Measurements from ENCODE around the gene MRPL21. TPM values are rescaled to one million over a fixed set of nuclear protein-coding genes. Genes with fewer than 3 reads are reported as not detected.

Gene MRPL21
- total RNA-seq, 1 experiment from 2014 or later, result 82.3 TPM

- TF ChIP-seq MLX (CRISPR knock-in tag; IDR thresholded peaks at IDR 0.05) (no peak), CBFB (CRISPR knock-in tag; IDR thresholded peaks at IDR 0.05; ENCODE audit: low read depth) (no peak), ZBTB21 (CRISPR knock-in tag; IDR thresholded peaks at IDR 0.05; ENCODE audit: borderline replicate concordance) (no peak), NR1H2 (CRISPR knock-in tag; IDR thresholded peaks at IDR 0.05) (no peak), TEAD1 (CRISPR knock-in tag; IDR thresholded peaks at IDR 0.05) (no peak), USF1 (CRISPR knock-in tag; IDR thresholded peaks at IDR 0.05) (no peak), USF2 (CRISPR knock-in tag; IDR thresholded peaks at IDR 0.05) (no peak), RORB (CRISPR knock-in tag; IDR thresholded peaks at IDR 0.05) (no peak), GTF2I (CRISPR knock-in tag; conservative IDR thresholded peaks at IDR 0.05) (no peak), ELF4 (CRISPR knock-in tag; IDR thresholded peaks at IDR 0.05; ENCODE audit: low read depth) (no peak)
These were observed 22.3 kb downstream of the MRPL21 start (continued) for GRCh38 chr11:68881320-68881719.

- Mint-ChIP-seq H3K4me3 (no peak overlapping the region), H3K4me1 (no peaks in the 10 kb centered on the region), H3K9me3 (peaks cover 4% of the 10 kb centered on the region; the same call in 1 of the 2 replicates), H3K36me3 (peaks cover 9% of the 10 kb centered on the region), H3K27ac (no peak overlapping the region), H3K27me3 (ENCODE audit: low read depth) (no peaks in the 10 kb centered on the region)
- no peak for DNase-seq (ENCODE audit: low spot score)
- ChIA-PET CTCF (interaction anchor here (5.6 kb wide), 1 partner anchor 9 kb away, joined by 19 read pairs; no protein-coding TSS in a partner anchor), POLR2A (no interaction called here)
- no peak for ATAC-seq
- no peak for TF ChIP-seq NFATC4 (CRISPR knock-in tag; IDR thresholded peaks at IDR 0.05)
- TF ChIP-seq SP1 (CRISPR knock-in tag; conservative IDR thresholded peaks at IDR 0.05), result no peak
- no peak for TF ChIP-seq GRHL2 (CRISPR knock-in tag; IDR thresholded peaks at IDR 0.05; ENCODE audit: insufficient replicate concordance, severe bottlenecking)
These were observed 22.8 kb downstream of the MRPL21 start for GRCh38 chr11:68880851-68881250.

GRCh38 chr11:68878022-68878421, 25.6 kb downstream of the MRPL21 start:
- Mint-ChIP-seq H3K4me3 (no peak overlapping the region), H3K9me3 (peaks cover 4% of the 10 kb centered on the region; the same call in 1 of the 2 replicates), H3K27me3 (ENCODE audit: low read depth) (no peaks in the 10 kb centered on the region), H3K4me1 (no peaks in the 10 kb centered on the region), H3K27ac (no peak overlapping the region), H3K36me3 (peaks cover 5% of the 10 kb centered on the region)
- no peak for ATAC-seq
- ChIA-PET POLR2A (no interaction called here), CTCF (interaction anchor here (5.6 kb wide), 1 partner anchor 12 kb away, joined by 19 read pairs; no protein-coding TSS in a partner anchor)
- no peak for DNase-seq (ENCODE audit: low spot score)
- TF ChIP-seq ZMAT4 (CRISPR knock-in tag; IDR thresholded peaks at IDR 0.05), result no peak
- no peak for TF ChIP-seq ZNF512 (CRISPR knock-in tag; IDR thresholded peaks at IDR 0.05; ENCODE audit: borderline replicate concordance)
- no peak for TF ChIP-seq ATF1 (CRISPR knock-in tag; IDR thresholded peaks at IDR 0.05)
- TF ChIP-seq TEAD1 (CRISPR knock-in tag; IDR thresholded peaks at IDR 0.05), result no peak
- TF ChIP-seq MYBL2 (CRISPR knock-in tag; IDR thresholded peaks at IDR 0.05), result no peak
- TF ChIP-seq ZNF138 (CRISPR knock-in tag; conservative IDR thresholded peaks at IDR 0.05), result no peak
- TF ChIP-seq AR (CRISPR knock-in tag; IDR thresholded peaks at IDR 0.05), result no peak
- no peak for TF ChIP-seq SP1 (CRISPR knock-in tag; conservative IDR thresholded peaks at IDR 0.05)
